ENCODE results near the gene MCM8.

The MCM8 gene

DNA sequence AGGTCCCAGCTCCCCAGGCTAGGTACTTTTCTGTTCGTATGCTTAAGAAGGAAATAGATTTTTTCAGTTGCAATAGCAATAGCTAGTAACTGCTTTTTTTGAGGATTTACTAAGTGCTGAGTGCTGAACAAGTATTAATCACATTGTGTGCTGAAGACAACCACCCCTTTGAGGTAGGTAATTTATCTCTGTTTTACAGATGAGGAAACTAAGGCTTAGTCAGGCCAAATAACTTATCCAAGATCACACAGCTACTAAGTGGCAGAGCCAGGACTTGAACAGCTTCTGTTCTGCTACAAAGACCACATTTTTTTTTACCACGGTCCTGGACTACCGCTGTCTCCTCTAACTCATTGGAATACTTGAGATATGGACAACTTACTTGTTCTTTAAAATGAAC, 63.6 kb downstream of the MCM8 start:
- ATAC-seq (ENCODE audit: insufficient read depth, low read depth) = no peak
- no peaks in the 10 kb centered on the region for H3K9me3 ChIP-seq (ENCODE audit: insufficient read depth, low read length, severe bottlenecking)
- H2AFZ ChIP-seq (ENCODE audit: low read depth, low read length) = no peak overlapping the region
- TF ChIP-seq EZH2 (IDR thresholded peaks at IDR 0.05; ENCODE audit: borderline replicate concordance, low read depth, low read length, severe bottlenecking) (no peak), CTCF (IDR thresholded peaks at IDR 0.05; ENCODE audit: borderline replicate concordance, extremely low read depth, low read length, poor library complexity, severe bottlenecking) (no peak)
- H3K4me1 ChIP-seq (ENCODE audit: insufficient read depth, low read length) = no peaks in the 10 kb centered on the region
- H4K20me1 ChIP-seq (ENCODE audit: insufficient read depth, low read length) = peaks cover 25% of the 10 kb centered on the region; the same call in 1 of the 2 replicates
- H3K4me3 ChIP-seq (ENCODE audit: low read depth in 1 of 2, low read length in 2 of 2) = no peak overlapping the region
- no peaks in the 10 kb centered on the region for H3K27me3 ChIP-seq (ENCODE audit: insufficient read depth, low read length, poor library complexity)
- no peak for DNase-seq
- H3K4me2 ChIP-seq (ENCODE audit: insufficient read depth, low read length) = no peak overlapping the region
- peaks cover 90% of the 10 kb centered on the region for H3K36me3 ChIP-seq (ENCODE audit: insufficient read depth, low read length)
- peaks cover 71% of the 10 kb centered on the region for H3K79me2 ChIP-seq (ENCODE audit: insufficient read depth, low read length)
- no peak overlapping the region for H3K27ac ChIP-seq (ENCODE audit: low read length)
- no peak overlapping the region for H3K9ac ChIP-seq (ENCODE audit: low read depth, low read length)

GRCh38 chr20:6014957-6015356, 64.5 kb downstream of the MCM8 start:
- Histone ChIP-seq H3K9me3 (ENCODE audit: insufficient read depth, low read length, severe bottlenecking) (no peaks in the 10 kb centered on the region), H3K27me3 (ENCODE audit: insufficient read depth, low read length, poor library complexity) (no peaks in the 10 kb centered on the region), H3K9ac (ENCODE audit: low read depth, low read length) (no peak overlapping the region), H3K4me3 (ENCODE audit: low read depth in 1 of 2, low read length in 2 of 2) (no peak overlapping the region), H3K27ac (ENCODE audit: low read length) (no peak overlapping the region), H2AFZ (ENCODE audit: low read depth, low read length) (no peak overlapping the region), H4K20me1 (ENCODE audit: insufficient read depth, low read length) (peaks cover 22% of the 10 kb centered on the region; the same call in 1 of the 2 replicates), H3K4me2 (ENCODE audit: insufficient read depth, low read length) (no peak overlapping the region), H3K4me1 (ENCODE audit: insufficient read depth, low read length) (no peaks in the 10 kb centered on the region), H3K79me2 (ENCODE audit: insufficient read depth, low read length) (peaks cover 72% of the 10 kb centered on the region), H3K36me3 (ENCODE audit: insufficient read depth, low read length) (peaks cover 83% of the 10 kb centered on the region)
- DNase-seq = no peak
- no peak for ATAC-seq (ENCODE audit: insufficient read depth, low read depth)
- TF ChIP-seq CTCF (IDR thresholded peaks at IDR 0.05; ENCODE audit: borderline replicate concordance, extremely low read depth, low read length, poor library complexity, severe bottlenecking) = no peak
- no peak for TF ChIP-seq EZH2 (IDR thresholded peaks at IDR 0.05; ENCODE audit: borderline replicate concordance, low read depth, low read length, severe bottlenecking)

GRCh38 chr20:6017467-6017866, 67.0 kb downstream of the MCM8 start:
- H3K27me3 ChIP-seq (ENCODE audit: insufficient read depth, low read length, poor library complexity) = no peaks in the 10 kb centered on the region
- H3K4me2 ChIP-seq (ENCODE audit: insufficient read depth, low read length) = no peak overlapping the region
- peaks cover 12% of the 10 kb centered on the region; the same call in 1 of the 2 replicates for H4K20me1 ChIP-seq (ENCODE audit: insufficient read depth, low read length)
- H3K36me3 ChIP-seq (ENCODE audit: insufficient read depth, low read length) = peaks cover 74% of the 10 kb centered on the region
- peaks cover 75% of the 10 kb centered on the region for H3K79me2 ChIP-seq (ENCODE audit: insufficient read depth, low read length)
- H3K4me1 ChIP-seq (ENCODE audit: insufficient read depth, low read length) = no peaks in the 10 kb centered on the region
- no peak overlapping the region for H3K4me3 ChIP-seq (ENCODE audit: low read depth in 1 of 2, low read length in 2 of 2)
- H3K9ac ChIP-seq (ENCODE audit: low read depth, low read length) = no peak overlapping the region
- H3K27ac ChIP-seq (ENCODE audit: low read length) = no peak overlapping the region
- H3K9me3 ChIP-seq (ENCODE audit: insufficient read depth, low read length, severe bottlenecking) = no peaks in the 10 kb centered on the region
- TF ChIP-seq EZH2 (IDR thresholded peaks at IDR 0.05; ENCODE audit: borderline replicate concordance, low read depth, low read length, severe bottlenecking) = no peak
- no peak for TF ChIP-seq CTCF (IDR thresholded peaks at IDR 0.05; ENCODE audit: borderline replicate concordance, extremely low read depth, low read length, poor library complexity, severe bottlenecking)
- no peak overlapping the region for H2AFZ ChIP-seq (ENCODE audit: low read depth, low read length)
- DNase-seq (no peak), ATAC-seq (ENCODE audit: insufficient read depth, low read depth) (no peak)

GRCh38 chr20:6017880-6018279, 67.4 kb downstream of the MCM8 start:
- no peak for ATAC-seq (ENCODE audit: insufficient read depth, low read depth)
- peaks cover 75% of the 10 kb centered on the region for H3K79me2 ChIP-seq (ENCODE audit: insufficient read depth, low read length)
- no peak overlapping the region for H3K4me3 ChIP-seq (ENCODE audit: low read depth in 1 of 2, low read length in 2 of 2)
- DNase-seq = no peak
- peaks cover 8% of the 10 kb centered on the region; the same call in 1 of the 2 replicates for H4K20me1 ChIP-seq (ENCODE audit: insufficient read depth, low read length)
- no peaks in the 10 kb centered on the region for H3K9me3 ChIP-seq (ENCODE audit: insufficient read depth, low read length, severe bottlenecking)
- H3K4me1 ChIP-seq (ENCODE audit: insufficient read depth, low read length) = no peaks in the 10 kb centered on the region
- H3K9ac ChIP-seq (ENCODE audit: low read depth, low read length) = no peak overlapping the region
- no peaks in the 10 kb centered on the region for H3K27me3 ChIP-seq (ENCODE audit: insufficient read depth, low read length, poor library complexity)
- peaks cover 74% of the 10 kb centered on the region for H3K36me3 ChIP-seq (ENCODE audit: insufficient read depth, low read length)
- no peak overlapping the region for H2AFZ ChIP-seq (ENCODE audit: low read depth, low read length)
- no peak overlapping the region for H3K4me2 ChIP-seq (ENCODE audit: insufficient read depth, low read length)
- no peak overlapping the region for H3K27ac ChIP-seq (ENCODE audit: low read length)
- no peak for TF ChIP-seq EZH2 (IDR thresholded peaks at IDR 0.05; ENCODE audit: borderline replicate concordance, low read depth, low read length, severe bottlenecking)
- no peak for TF ChIP-seq CTCF (IDR thresholded peaks at IDR 0.05; ENCODE audit: borderline replicate concordance, extremely low read depth, low read length, poor library complexity, severe bottlenecking)
